B cell (primary cell): ENCODE measurements around the gene GLG1. TPM values are rescaled to one million over a fixed set of nuclear protein-coding genes. Genes with fewer than 3 reads are reported as not detected.

Source experiments
- ATAC-seq: fragments of 200-7000 bp; cut with Tn5 transposase; one replicate; pipeline ENCODE4 v1.10.0; 2021; ENCODE audit warnings: low read depth, mild to moderate bottlenecking, moderate number of reproducible peaks, moderate library complexity
- CTCF ChIA-PET: fragments of 350-600 bp; sonication (Branson Sonifier 250); formaldehyde crosslinking; loops from one replicate; lab custom pipeline; 2021; ENCODE audit warnings: antibody characterized with exemption, inconsistent platforms; lab: Charles Lee
- POLR2A ChIA-PET: fragments of 350-600 bp; sonication (Branson Sonifier 250); formaldehyde crosslinking; loops from one replicate; lab custom pipeline; 2021; ENCODE audit warnings: antibody characterized with exemption; lab: Charles Lee
- DNase-seq: peaks from one replicate; pipeline ENCODE4 v3.0.0; 2013
- H2AFZ ChIP-seq: 2 replicates; pipeline ENCODE4 v1.6.1; 2012; ENCODE audit warnings: mild to moderate bottlenecking, low read depth, low read length; ENCODE audit not compliant: insufficient read depth, poor library complexity, severe bottlenecking
- H3K27ac ChIP-seq, 2 donors: 1 replicate in 1 of 2; 2 replicates in 1 of 2; pipeline ENCODE4 v1.5.1; 2012 to 2013; ENCODE audit warnings: low read length in 2 of 2, mild to moderate bottlenecking in 2 of 2, moderate library complexity in 1 of 2
- H3K27me3 ChIP-seq, 4 experiments: fragments of 200-600 bp in 1 of 4; sonication (generic) in 1 of 4; replicated peaks in 1 of 4; 1 replicate in 2 of 4; 2 replicates in 2 of 4; pipeline versions ENCODE4 v1.6.1 to v1.7.0; 2013 to 2016; ENCODE audit warnings: low read length in 3 of 4, mild to moderate bottlenecking in 2 of 4, mixed read lengths in 1 of 4, moderate library complexity in 1 of 4; ENCODE audit not compliant: insufficient read depth in 4 of 4, control insufficient read depth in 3 of 4; ENCODE audit errors: control extremely low read depth in 1 of 4
- H3K36me3 ChIP-seq, 2 experiments: replicated peaks in 1 of 2; 1 replicate in 1 of 2; 2 replicates in 1 of 2; pipeline versions ENCODE4 v1.6.1 to v1.7.1; 2013; ENCODE audit warnings: low read length in 1 of 2; ENCODE audit not compliant: insufficient read depth in 2 of 2, control insufficient read depth in 1 of 2; ENCODE audit errors: control extremely low read depth in 1 of 2, extremely low read depth in 1 of 2
- H3K4me1 ChIP-seq, 2 donors: fragments of 200-600 bp in 1 of 2; sonication (generic) in 1 of 2; 1 replicate in 1 of 2; 2 replicates in 1 of 2; pipeline versions ENCODE4 v1.5.1 to v1.6.1; 2013 to 2017; ENCODE audit warnings: low read length in 2 of 2; ENCODE audit not compliant: control insufficient read depth in 2 of 2, insufficient read depth in 2 of 2
- H3K4me2 ChIP-seq: replicated peaks from 2 replicates; pipeline ENCODE3; 2012; ENCODE audit warnings: mild to moderate bottlenecking, low read depth, low read length; ENCODE audit not compliant: poor library complexity, severe bottlenecking
- H3K4me3 ChIP-seq, 5 experiments: fragments of 200-600 bp in 1 of 5; sonication (generic) in 1 of 5; 1 replicate in 3 of 5; 2 replicates in 2 of 5; pipeline versions ENCODE4 v1.5.1 to v1.7.0; 2011 to 2016; ENCODE audit warnings: low read length in 4 of 5, mild to moderate bottlenecking in 4 of 5, low read depth in 2 of 5, control low read depth in 1 of 5, moderate library complexity in 1 of 5; ENCODE audit not compliant: insufficient read depth in 1 of 5; ENCODE audit errors: control extremely low read depth in 1 of 5, extremely low read depth in 1 of 5
- H3K79me2 ChIP-seq: fragments of 200-600 bp; sonication (generic); one replicate; pipeline ENCODE4 v1.6.0; 2016; ENCODE audit warnings: low read length; ENCODE audit not compliant: control insufficient read depth, insufficient read depth
- H3K9ac ChIP-seq: fragments of 200-600 bp; sonication (generic); 2 replicates; pipeline ENCODE4 v1.6.1; 2017; ENCODE audit warnings: mild to moderate bottlenecking, low read length, moderate library complexity
- H3K9me3 ChIP-seq, 3 donors: one replicate each; pipeline versions ENCODE4 v1.6.1 to v1.7.1; 2013; ENCODE audit warnings: low read length in 2 of 3; ENCODE audit not compliant: control insufficient read depth in 2 of 3, insufficient read depth in 1 of 3; ENCODE audit errors: control extremely low read depth in 1 of 3
- H4K20me1 ChIP-seq: 2 replicates; pipeline ENCODE4 v1.6.0; 2012; ENCODE audit warnings: mild to moderate bottlenecking, low read length; ENCODE audit not compliant: insufficient read depth, control insufficient read depth, poor library complexity, severe bottlenecking
- H3K27ac Mint-ChIP-seq: one replicate; pipeline ENCODE4 v1.8.0; 2021; ENCODE audit warnings: mixed read lengths
- H3K27me3 Mint-ChIP-seq: one replicate; pipeline ENCODE4 v1.8.0; 2021; ENCODE audit warnings: mixed read lengths
- H3K4me1 Mint-ChIP-seq: one replicate; pipeline ENCODE4 v1.8.0; 2021; ENCODE audit warnings: mixed read lengths
- H3K4me3 Mint-ChIP-seq: one replicate; pipeline ENCODE4 v1.8.0; 2021; ENCODE audit warnings: mixed read lengths
- H3K9me3 Mint-ChIP-seq: one replicate; pipeline ENCODE4 v1.8.0; 2022; ENCODE audit warnings: mixed read lengths; ENCODE audit not compliant: insufficient read depth
- EZH2 ChIP-seq: IDR thresholded peaks from 2 replicates; pipeline ENCODE4 v1.6.1; 2012; ENCODE audit warnings: borderline replicate concordance, low read depth, mild to moderate bottlenecking, moderate library complexity, low read length; ENCODE audit not compliant: insufficient read depth, poor library complexity, severe bottlenecking
- WGBS: methylation state at CpG from one replicate; pipeline ENCODE4 v1.1.5; 2013; ENCODE audit warnings: missing lambda C conversion rate; ENCODE audit not compliant: insufficient coverage; 5-methylcytosine and 5-hydroxymethylcytosine counted together
- intact Hi-C: fragments of 100-400 bp; cut with micrococcal nuclease; formaldehyde crosslinking; loops from one replicate; pipeline ENCODE4 v1.10.0; 2022
- polyA plus RNA-seq: library from polyadenylated mRNA; depleted of rRNA; stranded (reverse); fragments of >200 nt; gene quantifications from 2 replicates; pipeline ENCODE4 v1.2.3, GENCODE V29; 2012
- total RNA-seq, 2 donors: library from RNA; stranded (reverse); fragments of 120-200 nt in 1 of 2; gene quantifications; 1 replicate in 1 of 2; 2 replicates in 1 of 2; pipeline versions ENCODE4 v1.2.3 to v1.2.4, GENCODE V29; 2013 to 2022
- TF ChIP-seq, protein P1 (sequence below): fragments of 200-600 bp; IDR thresholded peaks from one replicate; pipeline ENCODE4 v1.8.0; 2022; ENCODE audit warnings: antibody characterized with exemption, mild to moderate bottlenecking

Gene GLG1
- total and polyA plus RNA-seq, 2 donors (not counting 1 experiment from before 2014, with no cell fraction given), result 28.3 to 114 TPM

DNA sequence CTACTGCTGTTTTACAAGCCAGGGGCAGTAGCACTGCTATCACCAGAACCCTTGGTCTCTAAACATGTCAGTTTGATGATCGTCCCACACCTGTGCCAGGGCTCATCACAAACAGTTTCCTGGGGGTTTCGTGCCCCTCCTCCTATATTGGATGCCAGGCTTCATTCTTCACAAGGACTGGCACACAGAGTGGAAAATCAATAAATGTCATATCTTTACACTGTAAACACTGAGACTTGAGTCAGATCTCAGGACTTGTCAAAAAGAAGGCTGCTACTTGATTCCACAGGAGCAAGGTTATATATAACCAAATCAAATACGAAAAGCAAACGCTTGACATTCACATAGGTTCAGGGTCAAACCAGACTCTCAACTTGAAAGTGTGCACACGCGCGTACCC lies 146.4 kb downstream of the GLG1 start:
- no peaks in the 10 kb centered on the region for H3K27me3 ChIP-seq
- TF ChIP-seq, protein P1, sequence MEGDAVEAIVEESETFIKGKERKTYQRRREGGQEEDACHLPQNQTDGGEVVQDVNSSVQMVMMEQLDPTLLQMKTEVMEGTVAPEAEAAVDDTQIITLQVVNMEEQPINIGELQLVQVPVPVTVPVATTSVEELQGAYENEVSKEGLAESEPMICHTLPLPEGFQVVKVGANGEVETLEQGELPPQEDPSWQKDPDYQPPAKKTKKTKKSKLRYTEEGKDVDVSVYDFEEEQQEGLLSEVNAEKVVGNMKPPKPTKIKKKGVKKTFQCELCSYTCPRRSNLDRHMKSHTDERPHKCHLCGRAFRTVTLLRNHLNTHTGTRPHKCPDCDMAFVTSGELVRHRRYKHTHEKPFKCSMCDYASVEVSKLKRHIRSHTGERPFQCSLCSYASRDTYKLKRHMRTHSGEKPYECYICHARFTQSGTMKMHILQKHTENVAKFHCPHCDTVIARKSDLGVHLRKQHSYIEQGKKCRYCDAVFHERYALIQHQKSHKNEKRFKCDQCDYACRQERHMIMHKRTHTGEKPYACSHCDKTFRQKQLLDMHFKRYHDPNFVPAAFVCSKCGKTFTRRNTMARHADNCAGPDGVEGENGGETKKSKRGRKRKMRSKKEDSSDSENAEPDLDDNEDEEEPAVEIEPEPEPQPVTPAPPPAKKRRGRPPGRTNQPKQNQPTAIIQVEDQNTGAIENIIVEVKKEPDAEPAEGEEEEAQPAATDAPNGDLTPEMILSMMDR, result no peak
- TF ChIP-seq EZH2, result no peak
- H3K4me1 ChIP-seq, result peaks cover 8 to 12% of the 10 kb centered on the region in 2 donors
- H4K20me1 ChIP-seq, result no peaks in the 10 kb centered on the region
- no peak overlapping the region for H3K9ac ChIP-seq
- no peaks in the 10 kb centered on the region for H3K27me3 Mint-ChIP-seq
- no peak overlapping the region for H3K4me3 ChIP-seq
- WGBS, result 98% methylated on average over 4 of the region's 7 CpGs
- H3K27ac Mint-ChIP-seq, result peak overlapping the region; percentile 26
- no peak overlapping the region for H3K4me3 Mint-ChIP-seq
- DNase-seq, result no peak
- H3K9me3 ChIP-seq, result no peaks in the 10 kb centered on the region
- H3K36me3 ChIP-seq, result peaks cover 13 to 77% of the 10 kb centered on the region in 2 experiments
- ChIA-PET CTCF (no interaction called here), POLR2A (no interaction called here)
- no peaks in the 10 kb centered on the region for H3K79me2 ChIP-seq
- no peak for ATAC-seq
- no peaks in the 10 kb centered on the region for H3K9me3 Mint-ChIP-seq
- intact Hi-C loops, result no loop called here
- no peak overlapping the region for H3K27ac ChIP-seq
- H3K4me1 Mint-ChIP-seq, result peaks cover 12% of the 10 kb centered on the region
- no peak overlapping the region for H2AFZ ChIP-seq
- H3K4me2 ChIP-seq, result no peak overlapping the region

DNA sequence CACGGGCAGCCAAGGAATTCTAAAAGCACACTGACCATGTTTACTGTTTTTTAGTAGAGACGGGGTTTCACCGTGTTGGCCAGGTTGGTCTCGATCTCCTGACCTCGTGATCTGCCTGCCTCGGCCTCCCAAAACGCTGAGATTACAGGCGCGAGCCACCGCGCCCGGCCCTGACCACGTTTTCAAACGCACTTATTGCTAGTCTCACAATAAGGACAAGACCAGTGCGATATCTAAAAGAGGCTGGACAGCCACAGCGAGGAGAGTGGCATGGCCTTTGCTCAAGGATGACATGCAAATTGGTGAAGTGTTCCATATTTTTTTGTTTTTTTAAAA lies 150.7 kb downstream of the GLG1 start:
- H3K27ac ChIP-seq, result no peak overlapping the region
- DNase-seq, result no peak
- ChIA-PET POLR2A (no interaction called here), CTCF (no interaction called here)
- H3K9ac ChIP-seq, result no peak overlapping the region
- H3K27me3 Mint-ChIP-seq, result no peaks in the 10 kb centered on the region
- no peaks in the 10 kb centered on the region for H3K9me3 Mint-ChIP-seq
- peaks cover 11 to 81% of the 10 kb centered on the region in 2 experiments for H3K36me3 ChIP-seq
- TF ChIP-seq, protein P1, result no peak
- TF ChIP-seq EZH2, result no peak
- H3K9me3 ChIP-seq, result no peaks in the 10 kb centered on the region
- peaks cover 21% of the 10 kb centered on the region for H3K4me1 Mint-ChIP-seq
- H3K27me3 ChIP-seq, result no peaks in the 10 kb centered on the region
- H3K4me1 ChIP-seq, result peaks cover 4 to 13% of the 10 kb centered on the region in 2 donors
- intact Hi-C loops, result no loop called here
- WGBS, result 96% methylated on average over 16 of the region's 16 CpGs
- no peak overlapping the region for H3K27ac Mint-ChIP-seq
- no peak for ATAC-seq
- no peak overlapping the region for H2AFZ ChIP-seq
- H3K4me3 Mint-ChIP-seq, result no peak overlapping the region
- H3K4me2 ChIP-seq, result no peak overlapping the region
- H4K20me1 ChIP-seq, result no peaks in the 10 kb centered on the region
- H3K4me3 ChIP-seq, result no peak overlapping the region
- no peaks in the 10 kb centered on the region for H3K79me2 ChIP-seq
